HT1080 (cell line): ENCODE results near the gene C1orf115. TPM values are rescaled to one million over a fixed set of nuclear protein-coding genes. Genes with fewer than 3 reads are reported as not detected.

Experiments
- total RNA-seq: library from RNA; depleted of rRNA; stranded (reverse); fragments of >200 nt; shearing (Covaris generic); gene quantifications from 2 replicates; pipeline ENCODE4 v1.2.3, GENCODE V29; 2014; rRNA removed

The C1orf115 gene
- total RNA-seq, 1 experiment from 2014 or later, result 4.9 TPM

Other genes starting within 250 kb of the C1orf115 start
- 2.0 and 3.1 TPM in 2 replicates for gene MARK1, start 162.2 kb upstream of the C1orf115 start, total RNA-seq
- 1.5 and 2.7 TPM in 2 replicates for gene MTARC2, start 58.0 kb downstream of the C1orf115 start, total RNA-seq
- gene MTARC1, start 96.5 kb downstream of the C1orf115 start, total RNA-seq, result 0.05 TPM in 1 of 2 replicates, not detected in the other
- 2.9 and 3.8 TPM in 2 replicates for gene HLX, start 189.1 kb downstream of the C1orf115 start, total RNA-seq